HG03460 (cell line): ENCODE results near the gene MBD3.

Experiments
- ATAC-seq: cut with Tn5 transposase; IDR thresholded peaks from one replicate; pipeline ENCODE4 v1.9.1; 2021; ENCODE audit not compliant: unreplicated experiment

MBD3 gene

GRCh38 chr19:1574354-1575136 lies 18.1 kb downstream of the MBD3 start:
- no peak for ATAC-seq

GRCh38 chr19:1572795-1573194 lies 19.9 kb downstream of the MBD3 start:
- ATAC-seq = no peak

- no peak for ATAC-seq
These were observed 21.3 kb downstream of the MBD3 start for GRCh38 chr19:1571358-1571757.

GRCh38 chr19:1570836-1571235 lies 21.8 kb downstream of the MBD3 start:
- no peak for ATAC-seq

- ATAC-seq = no peak
These were observed 22.7 kb downstream of the MBD3 start for GRCh38 chr19:1569997-1570396.

GRCh38 chr19:1568320-1569019 lies 24.2 kb downstream of the MBD3 start, which contains the start of gene MEX3D:
MEX3D (minus strand) TSS chr19:1568325; CDS start chr19:1568058, 267 bp downstream.
- ATAC-seq = peak; percentile 67

- no peak for ATAC-seq
These were observed 24.8 kb downstream of the MBD3 start for GRCh38 chr19:1567848-1568227.

GRCh38 chr19:1567116-1567847 lies 25.4 kb downstream of the MBD3 start:
- ATAC-seq = no peak

- ATAC-seq = no peak
These were observed 26.1 kb downstream of the MBD3 start for GRCh38 chr19:1566392-1567115.

GRCh38 chr19:1563251-1563650 lies 29.4 kb downstream of the MBD3 start:
- ATAC-seq = no peak

GRCh38 chr19:1561236-1561842 lies 31.3 kb downstream of the MBD3 start:
- ATAC-seq = no peak

- ATAC-seq = no peak
These were observed 32.3 kb downstream of the MBD3 start for GRCh38 chr19:1560286-1560882.

GRCh38 chr19:1558552-1558951 lies 34.1 kb downstream of the MBD3 start:
- ATAC-seq = no peak

- ATAC-seq = no peak
These were observed 36.1 kb downstream of the MBD3 start for GRCh38 chr19:1556390-1557070.

- no peak for ATAC-seq
These were observed 36.9 kb downstream of the MBD3 start for GRCh38 chr19:1555487-1556389.

- ATAC-seq = no peak
These were observed 37.7 kb downstream of the MBD3 start for GRCh38 chr19:1554968-1555367.

GRCh38 chr19:1553415-1553814 lies 39.2 kb downstream of the MBD3 start:
- no peak for ATAC-seq
